Hematopoietic multipotent progenitor cell (in vitro differentiated cells): ENCODE data around the gene GPX1. TPM values are rescaled to one million over a fixed set of nuclear protein-coding genes. Genes with fewer than 3 reads are reported as not detected.

Experiments
- DNase-seq, 3 donors: peaks; one replicate each; pipeline ENCODE4 v3.0.0-alpha.2; 2011 to 2015; ENCODE audit warnings: low read depth in 2 of 3, low spot score in 2 of 3
- total RNA-seq: library from RNA; depleted of rRNA; stranded (reverse); fragments of >200 nt; gene quantifications from one replicate; pipeline ENCODE4 v1.2.3, GENCODE V29; 2012

The GPX1 gene
- total RNA-seq, 1 donor = 550 TPM

GRCh38 chr3:49316696-49317457 lies 41.3 kb downstream of the GPX1 start:
- no peak for DNase-seq

GRCh38 chr3:49313896-49314688 lies 44.1 kb downstream of the GPX1 start:
- no peak for DNase-seq

- no peak for DNase-seq
Measured at GRCh38 chr3:49311283-49311682, 46.9 kb downstream of the GPX1 start.

GRCh38 chr3:49310677-49311076 lies 47.5 kb downstream of the GPX1 start:
- DNase-seq = no peak

Other genes starting within 250 kb of the GPX1 start
- gene USP19, start 237.5 kb downstream of the GPX1 start, total RNA-seq = 75.4 TPM
- 78.9 TPM for gene LAMB2, start 225.3 kb downstream of the GPX1 start, total RNA-seq
- 61.4 TPM for gene CCDC71, start 192.0 kb downstream of the GPX1 start, total RNA-seq
- gene KLHDC8B, start 186.8 kb downstream of the GPX1 start, total RNA-seq = 27.5 TPM
- gene C3orf62, start 81.1 kb downstream of the GPX1 start, total RNA-seq = 3.2 TPM
- gene USP4, start 18.3 kb downstream of the GPX1 start, total RNA-seq = 36.1 TPM
- 399 TPM for gene RHOA, start 53.6 kb upstream of the GPX1 start, total RNA-seq
- gene TCTA, start 54.1 kb upstream of the GPX1 start, total RNA-seq = 27.7 TPM
- 20.5 TPM for gene AMT, start 64.1 kb upstream of the GPX1 start, total RNA-seq
- gene NICN1, start 71.0 kb upstream of the GPX1 start, total RNA-seq = 22.4 TPM
- 18.3 TPM for gene DAG1, start 111.9 kb upstream of the GPX1 start, total RNA-seq
- 0.27 TPM for gene BSN, start 196.1 kb upstream of the GPX1 start, total RNA-seq